CD4-positive, alpha-beta T cell treated with Interleukin-1 beta for 1 hour (primary cell): ENCODE results near the gene ZNF419.

ENCODE experiments used
- DNase-seq, 2 donors: peaks; one replicate each; pipeline ENCODE4 v3.0.0-alpha.2; 2020 to 2022

Gene ZNF419

DNA sequence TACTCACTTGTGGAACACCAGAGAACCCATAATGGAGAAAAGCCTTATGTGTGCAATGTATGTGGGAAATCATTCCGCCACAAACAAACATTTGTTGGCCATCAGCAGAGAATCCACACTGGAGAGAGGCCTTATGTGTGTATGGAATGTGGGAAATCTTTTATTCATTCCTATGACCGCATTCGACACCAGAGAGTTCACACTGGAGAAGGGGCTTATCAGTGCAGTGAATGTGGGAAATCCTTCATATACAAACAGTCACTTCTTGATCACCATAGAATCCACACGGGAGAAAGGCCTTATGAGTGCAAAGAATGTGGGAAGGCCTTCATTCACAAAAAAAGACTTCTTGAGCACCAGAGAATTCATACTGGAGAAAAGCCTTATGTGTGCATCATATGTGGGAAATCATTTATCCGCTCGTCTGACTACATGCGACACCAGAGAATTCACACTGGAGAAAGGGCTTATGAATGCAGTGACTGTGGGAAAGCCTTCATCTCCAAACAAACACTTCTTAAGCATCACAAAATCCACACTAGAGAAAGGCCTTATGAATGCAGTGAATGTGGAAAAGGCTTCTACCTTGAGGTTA lies 50.5 kb downstream of the ZNF419 start:
- DNase-seq = no peak
